Activated CD4-positive, CD25-positive, alpha-beta regulatory T cell (primary cell): ENCODE data around the gene AKAP11.

ENCODE experiments used
- DNase-seq, 4 experiments: peaks; one replicate each; lab custom pipeline; 2025; lab: John Stamatoyannopoulos, UW

The AKAP11 gene

GRCh38 chr13:42275098-42275471 is 3.1 kb downstream of the AKAP11 start:
- DNase-seq, result no peak

GRCh38 chr13:42275506-42275905 is 3.6 kb downstream of the AKAP11 start:
- DNase-seq, result no peak

GRCh38 chr13:42276683-42277082 is 4.7 kb downstream of the AKAP11 start:
- no peak for DNase-seq

GRCh38 chr13:42277618-42278276 is 5.8 kb downstream of the AKAP11 start:
- DNase-seq, result no peak

- DNase-seq, result no peak
Measured at GRCh38 chr13:42279080-42279479, 7.1 kb downstream of the AKAP11 start.

GRCh38 chr13:42279986-42280385 is 8.0 kb downstream of the AKAP11 start:
- DNase-seq, result no peak

GRCh38 chr13:42280537-42280936 is 8.6 kb downstream of the AKAP11 start:
- DNase-seq, result no peak

GRCh38 chr13:42283574-42283973 is 11.6 kb downstream of the AKAP11 start:
- no peak for DNase-seq

GRCh38 chr13:42284068-42284467 is 12.1 kb downstream of the AKAP11 start:
- DNase-seq, result no peak

- DNase-seq, result no peak
Measured at GRCh38 chr13:42298392-42298791, 26.4 kb downstream of the AKAP11 start.

- DNase-seq, result no peak
Measured at GRCh38 chr13:42305503-42305902, 33.6 kb downstream of the AKAP11 start.

GRCh38 chr13:42307461-42307860 is 35.5 kb downstream of the AKAP11 start:
- DNase-seq, result no peak

GRCh38 chr13:42312817-42313431 is 41.0 kb downstream of the AKAP11 start:
- DNase-seq, result no peak

- DNase-seq, result no peak
Measured at GRCh38 chr13:42318570-42318969, 46.6 kb downstream of the AKAP11 start.

- DNase-seq, result no peak
Measured at GRCh38 chr13:42320375-42320787, 48.4 kb downstream of the AKAP11 start.

GRCh38 chr13:42322806-42323205 is 50.9 kb downstream of the AKAP11 start:
- no peak for DNase-seq

GRCh38 chr13:42324704-42325103 is 52.8 kb downstream of the AKAP11 start:
- no peak for DNase-seq

GRCh38 chr13:42327725-42328124 is 55.8 kb downstream of the AKAP11 start:
- no peak for DNase-seq

GRCh38 chr13:42328672-42329071 is 56.7 kb downstream of the AKAP11 start:
- DNase-seq, result no peak

- DNase-seq, result no peak
Measured at GRCh38 chr13:42329239-42329638, 57.3 kb downstream of the AKAP11 start.

GRCh38 chr13:42331009-42331408 is 59.1 kb downstream of the AKAP11 start:
- DNase-seq, result no peak

- no peak for DNase-seq
Measured at GRCh38 chr13:42333613-42334328, 61.8 kb downstream of the AKAP11 start.

GRCh38 chr13:42334329-42334706 is 62.4 kb downstream of the AKAP11 start:
- DNase-seq, result no peak
